C4-2B (cell line): ENCODE measurements around the gene MINDY4.

Experiments used
- CTCF ChIP-seq: fragments of 450-650 bp; conservative IDR thresholded peaks from 2 replicates; pipeline ENCODE4 v1.5.1; 2017; ENCODE audit warnings: mild to moderate bottlenecking
- ZFX ChIP-seq: fragments of 450-650 bp; IDR thresholded peaks from 2 replicates; pipeline ENCODE4 v1.6.1; 2017

- TF ChIP-seq CTCF: no peak
- no peak for TF ChIP-seq ZFX
These were observed 157.1 kb downstream of the MINDY4 start for GRCh38 chr7:30928254-30928872.
